H1 (cell line): ENCODE measurements around the gene CCDC154. TPM values are rescaled to one million over a fixed set of nuclear protein-coding genes. Genes with fewer than 3 reads are reported as not detected.

ENCODE experiments used
- CTCF ChIA-PET: fragments of 300-600 bp; sonication (Branson Sonifier 250); formaldehyde crosslinking; loops from one replicate; lab custom pipeline; 2021; ENCODE audit not compliant: partially characterized antibody; lab: Charles Lee
- POLR2A ChIA-PET: fragments of 300-600 bp; sonication (Branson Sonifier 250); formaldehyde crosslinking; loops from one replicate; lab custom pipeline; 2021; ENCODE audit warnings: inconsistent platforms; ENCODE audit not compliant: partially characterized antibody; lab: Charles Lee
- DNase-seq, 2 experiments: peaks; one replicate each; pipeline versions ENCODE4 v3.0.0 to v3.0.0-alpha.2; 2010 to 2022; ENCODE audit warnings: low spot score in 2 of 2, low read depth in 1 of 2, mixed read lengths in 1 of 2
- FAIRE-seq: peaks from 2 replicates; lab custom pipeline; 2011; peaks lifted over from hg19 to GRCh38; lab: Jason Lieb, UNC
- H2AFZ ChIP-seq: 2 replicates; pipeline ENCODE4 v1.8.1; 2012; ENCODE audit warnings: low read length, inconsistent platforms
- H2AK5ac ChIP-seq: 2 replicates; pipeline ENCODE4 v1.6.1; 2013; ENCODE audit warnings: low read depth, low read length
- H2BK120ac ChIP-seq: replicated peaks from 2 replicates; pipeline ENCODE3; 2013; ENCODE audit warnings: low read depth, low read length, inconsistent platforms
- H2BK12ac ChIP-seq: 2 replicates; pipeline ENCODE4 v1.6.1; 2013; ENCODE audit warnings: low read depth, low read length
- H2BK15ac ChIP-seq: 2 replicates; pipeline ENCODE4 v1.6.1; 2013; ENCODE audit warnings: low read length
- H2BK20ac ChIP-seq: 2 replicates; pipeline ENCODE4 v1.6.1; 2013; ENCODE audit warnings: low read length
- H2BK5ac ChIP-seq: 2 replicates; pipeline ENCODE4 v1.6.1; 2013; ENCODE audit warnings: low read depth, low read length
- H3K14ac ChIP-seq: 2 replicates; pipeline ENCODE4 v1.6.1; 2013; ENCODE audit warnings: inconsistent platforms; ENCODE audit not compliant: insufficient read length
- H3K18ac ChIP-seq: 2 replicates; pipeline ENCODE4 v1.6.1; 2013; ENCODE audit warnings: low read length; ENCODE audit errors: extremely low read depth
- H3K23ac ChIP-seq: 2 replicates; pipeline ENCODE4 v1.6.1; 2013; ENCODE audit warnings: inconsistent platforms; ENCODE audit not compliant: insufficient read length
- H3K23me2 ChIP-seq: 2 replicates; pipeline ENCODE4 v1.6.1; 2013; ENCODE audit warnings: low read depth, low read length
- H3K27ac ChIP-seq: 2 replicates; pipeline ENCODE4 v1.6.1; 2011; ENCODE audit warnings: low read depth, low read length, inconsistent platforms
- H3K27me3 ChIP-seq, 4 experiments: replicated peaks in 1 of 4; 1 replicate in 1 of 4; 2 replicates in 3 of 4; pipeline versions ENCODE4 v1.6.1 to v1.8.1; 2011 to 2013; ENCODE audit warnings: low read length in 3 of 4, mild to moderate bottlenecking in 3 of 4, inconsistent platforms in 2 of 4, mixed read lengths in 2 of 4, moderate library complexity in 1 of 4; ENCODE audit not compliant: control insufficient read depth in 3 of 4, insufficient read depth in 3 of 4; ENCODE audit errors: extremely low read depth in 1 of 4
- H3K36me3 ChIP-seq, 4 experiments: 2 replicates each; pipeline versions ENCODE4 v1.6.1 to v1.8.1; 2011 to 2013; ENCODE audit warnings: mild to moderate bottlenecking in 4 of 4, low read length in 3 of 4, moderate library complexity in 2 of 4, control low read depth in 1 of 4, inconsistent platforms in 1 of 4; ENCODE audit not compliant: insufficient read depth in 4 of 4, control insufficient read depth in 2 of 4
- H3K4ac ChIP-seq: replicated peaks from 2 replicates; pipeline ENCODE3; 2013; ENCODE audit warnings: low read length, low read depth, mixed read lengths, inconsistent platforms; ENCODE audit not compliant: insufficient read length
- H3K4me1 ChIP-seq, 4 experiments: replicated peaks in 1 of 4; 1 replicate in 1 of 4; 2 replicates in 3 of 4; pipeline versions ENCODE4 v1.6.1 to v1.8.1; 2011 to 2013; ENCODE audit warnings: low read length in 3 of 4, inconsistent platforms in 2 of 4, mixed read lengths in 1 of 4; ENCODE audit not compliant: insufficient read depth in 4 of 4, control insufficient read depth in 3 of 4
- H3K4me2 ChIP-seq, 2 experiments: 2 replicates each; pipeline versions ENCODE4 v1.6.1 to v1.8.1; 2011 to 2013; ENCODE audit warnings: low read depth in 2 of 2, low read length in 2 of 2, control low read depth in 1 of 2, inconsistent platforms in 1 of 2, mild to moderate bottlenecking in 1 of 2; ENCODE audit not compliant: insufficient read depth in 1 of 2
- H3K4me3 ChIP-seq, 4 experiments: fragments of 200-600, 300-600 bp in 1 of 4; sonication (generic), shearing (Covaris generic), sonication (Bioruptor Twin) in 1 of 4; 2 replicates each; pipeline versions ENCODE4 v1.5.1 to v1.8.1; 2011 to 2016; ENCODE audit warnings: low read length in 4 of 4, low read depth in 3 of 4, control low read depth in 2 of 4, inconsistent platforms in 2 of 4, mild to moderate bottlenecking in 2 of 4, mixed read lengths in 1 of 4, moderate library complexity in 1 of 4; ENCODE audit not compliant: insufficient read depth in 2 of 4; ENCODE audit errors: extremely low read depth in 1 of 4
- H3K56ac ChIP-seq: replicated peaks from 2 replicates; pipeline ENCODE3; 2013; ENCODE audit warnings: low read depth, mild to moderate bottlenecking, mixed read lengths, low read length, inconsistent platforms; ENCODE audit not compliant: insufficient read length
- H3K79me1 ChIP-seq: 2 replicates; pipeline ENCODE4 v1.6.1; 2013; ENCODE audit warnings: low read depth, low read length, control low read depth
- H3K79me2 ChIP-seq, 2 experiments: 2 replicates each; pipeline versions ENCODE4 v1.6.1 to v1.8.1; 2012 to 2013; ENCODE audit warnings: low read length in 2 of 2, mild to moderate bottlenecking in 2 of 2, inconsistent platforms in 1 of 2; ENCODE audit not compliant: insufficient read depth in 2 of 2, control insufficient read depth in 1 of 2
- H3K9ac ChIP-seq, 4 experiments: replicated peaks in 1 of 4; 1 replicate in 1 of 4; 2 replicates in 3 of 4; pipeline versions ENCODE4 v1.6.1 to v1.8.1; 2011 to 2013; ENCODE audit warnings: low read depth in 3 of 4, low read length in 3 of 4, control low read depth in 2 of 4, mild to moderate bottlenecking in 2 of 4, moderate library complexity in 2 of 4, inconsistent platforms in 1 of 4; ENCODE audit errors: extremely low read depth in 1 of 4
- H3K9me3 ChIP-seq, 2 experiments: 2 replicates each; pipeline versions ENCODE4 v1.6.1 to v1.8.1; 2012 to 2013; ENCODE audit warnings: mild to moderate bottlenecking in 2 of 2, moderate library complexity in 2 of 2, control low read depth in 1 of 2, inconsistent platforms in 1 of 2, low read depth in 1 of 2, low read length in 1 of 2, mixed read lengths in 1 of 2; ENCODE audit not compliant: insufficient read depth in 2 of 2
- H4K20me1 ChIP-seq, 2 experiments: replicated peaks in 1 of 2; 2 replicates each; pipeline versions ENCODE3 to v1.8.1; 2011 to 2013; ENCODE audit warnings: inconsistent platforms in 2 of 2, low read length in 2 of 2, mild to moderate bottlenecking in 1 of 2; ENCODE audit not compliant: insufficient read depth in 2 of 2, control insufficient read depth in 1 of 2
- H4K5ac ChIP-seq: 2 replicates; pipeline ENCODE4 v1.6.1; 2013; ENCODE audit warnings: low read length, low read depth, mixed read lengths, inconsistent platforms; ENCODE audit not compliant: insufficient read length
- H4K8ac ChIP-seq: 2 replicates; pipeline ENCODE4 v1.8.0; 2013; ENCODE audit warnings: mild to moderate bottlenecking, moderate library complexity, low read length, inconsistent platforms; ENCODE audit not compliant: insufficient read depth; ENCODE audit errors: extremely low read depth
- H4K91ac ChIP-seq: replicated peaks from 2 replicates; pipeline ENCODE3; 2013; ENCODE audit warnings: low read length, mixed read lengths, inconsistent platforms; ENCODE audit not compliant: insufficient read length
- MAFK ChIP-seq: IDR thresholded peaks from 2 replicates; pipeline ENCODE4 v1.6.1; 2012; ENCODE audit warnings: low read depth, mild to moderate bottlenecking, improper control_type of control experiment, low read length
- PHF8 ChIP-seq: fragments of 200-600 bp; sonication (generic); conservative IDR thresholded peaks from 2 replicates; pipeline ENCODE4 v1.7.1; 2012; ENCODE audit warnings: low read depth, mild to moderate bottlenecking, inconsistent platforms, low read length, moderate library complexity
- SP2 ChIP-seq: IDR thresholded peaks from 2 replicates; pipeline ENCODE4 v1.6.1; 2012; ENCODE audit warnings: mild to moderate bottlenecking, low read length, inconsistent platforms
- SRF ChIP-seq: IDR thresholded peaks from 2 replicates; pipeline ENCODE4 v1.6.1; 2011; ENCODE audit warnings: mild to moderate bottlenecking, low read depth, low read length, moderate library complexity
- WGBS, 2 experiments: shearing (Covaris generic) in 1 of 2; methylation state at CpG; one replicate each; pipeline versions ENCODE4 v1.1.6 to v1.1.7; 2013 to 2015; ENCODE audit warnings: low lambda C conversion rate in 2 of 2, mixed read lengths in 2 of 2, inconsistent platforms in 1 of 2, low coverage in 1 of 2, missing lambda C conversion rate in 1 of 2; ENCODE audit not compliant: insufficient replicate concordance in 2 of 2, insufficient coverage in 1 of 2, insufficient read length in 1 of 2; ENCODE audit errors: extremely low coverage in 1 of 2, missing lambda C conversion rate in 1 of 2; 5-methylcytosine and 5-hydroxymethylcytosine counted together
- polyA plus RNA-seq, 7 experiments: library from polyadenylated mRNA; depleted of rRNA in 3 of 7; stranded (reverse) in 5 of 7; unstranded in 2 of 7; fragments of >200 nt in 5 of 7; fragments of 200-250 nt in 2 of 7; gene quantifications; 1 replicate in 5 of 7; 2 replicates in 1 of 7; 4 replicates in 1 of 7; pipeline versions ENCODE4 v1.2.1 to v1.2.3, GENCODE V29; 2011 to 2013; ENCODE audit warnings: missing spikeins in 2 of 7, mixed read lengths in 2 of 7
- total RNA-seq: library from RNA; stranded (reverse); fragmentation: NEBNext Ultra II Directional; extraction: Animal tissue kit (Norgen Biotek cat#: 25700); gene quantifications from 2 replicates; pipeline ENCODE4 v1.2.1, GENCODE V29; 2021

Gene CCDC154
- total and polyA plus RNA-seq, 2 of the 8 experiments (the other 6 are each of a cell fraction or from before 2014, with no cell fraction given) = 0.15 to 0.88 TPM

- Histone ChIP-seq H3K23ac (no peak overlapping the region), H4K5ac (no peak overlapping the region), H2AFZ (no peak overlapping the region), H3K14ac (no peak overlapping the region), H2BK120ac (no peak overlapping the region), H3K4me2 (no peak overlapping the region), H3K27me3 (no peaks in the 10 kb centered on the region), H2BK12ac (no peak overlapping the region), H4K91ac (no peak overlapping the region), H3K4ac (no peak overlapping the region), H3K4me1 (peaks cover 0 to 4% (median 3%) of the 10 kb centered on the region in 4 experiments; a peak in 5 of 7 replicates), H3K4me3 (no peak overlapping the region), H3K36me3 (no peaks in the 10 kb centered on the region), H2BK20ac (no peak overlapping the region), H3K79me2 (peaks cover 5 to 11% of the 10 kb centered on the region in 2 experiments), H3K56ac (no peak overlapping the region), H3K9ac (no peak overlapping the region), H3K79me1 (peaks cover 2% of the 10 kb centered on the region; the same call in 1 of the 2 replicates), H4K8ac (no peak overlapping the region), H2BK15ac (no peak overlapping the region), H3K23me2 (peaks cover 8% of the 10 kb centered on the region), H2AK5ac (no peak overlapping the region), H4K20me1 (peaks cover 0 to 6% of the 10 kb centered on the region in 2 experiments), H2BK5ac (no peak overlapping the region), H3K27ac (no peak overlapping the region), H3K9me3 (no peaks in the 10 kb centered on the region), H3K18ac (no peak overlapping the region)
- DNase-seq (no peak), FAIRE-seq (no peak)
- TF ChIP-seq SP2 (no peak), PHF8 (no peak), SRF (no peak), MAFK (no peak)
- ChIA-PET CTCF (interaction anchor here (0.6 to 0.7 kb wide), 2 partner anchors 39 to 666 kb away, joined by 4 to 5 read pairs; no protein-coding TSS in a partner anchor), POLR2A (no interaction called here)
- 95% methylated on average over 11 of the region's 12 CpGs; no CpG with 5 or more reads in 1 of the 2 experiments for WGBS, 2 experiments
Measured at GRCh38 chr16:1424028-1424427, 20.3 kb downstream of the CCDC154 start.
